WI38 (cell line): ENCODE data around the gene AMMECR1.
A peak's percentile ranks its signal among the peaks of the same experiment; 100 is the strongest.

Experiments used
- H3K4me3 ChIP-seq: 2 replicates; pipeline ENCODE4 v1.5.1; 2011; ENCODE audit warnings: low read depth, mild to moderate bottlenecking, control low read depth, low read length
- CTCF ChIP-seq: IDR thresholded peaks from 2 replicates; pipeline ENCODE4 v1.5.1; 2012; ENCODE audit warnings: low read depth, mild to moderate bottlenecking, control low read depth, low read length

Gene AMMECR1

DNA sequence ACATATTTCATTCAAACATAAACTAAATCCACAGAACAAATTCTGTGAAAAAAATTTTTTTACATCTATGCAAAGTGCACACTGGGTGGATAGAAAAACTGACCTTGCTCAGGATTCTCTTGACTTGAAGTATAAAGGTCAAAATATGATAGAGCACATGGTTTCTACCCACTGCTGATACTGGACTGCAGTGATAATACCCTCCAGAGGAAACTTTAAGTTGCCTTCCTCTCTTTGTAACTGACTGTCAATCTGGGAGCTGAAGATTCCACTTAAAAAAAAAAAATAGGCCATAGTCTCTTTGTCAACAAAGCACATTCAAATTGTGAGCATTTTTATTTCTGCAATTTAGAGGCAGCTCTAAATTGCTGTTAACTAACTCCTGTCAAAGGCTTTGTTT lies 3.2 kb upstream of the AMMECR1 start:
- no peak for TF ChIP-seq CTCF
- no peak overlapping the region for H3K4me3 ChIP-seq

GRCh38 chrX:110320381-110320987 lies 2.6 kb upstream of the AMMECR1 start:
- no peak for TF ChIP-seq CTCF
- no peak overlapping the region for H3K4me3 ChIP-seq

DNA sequence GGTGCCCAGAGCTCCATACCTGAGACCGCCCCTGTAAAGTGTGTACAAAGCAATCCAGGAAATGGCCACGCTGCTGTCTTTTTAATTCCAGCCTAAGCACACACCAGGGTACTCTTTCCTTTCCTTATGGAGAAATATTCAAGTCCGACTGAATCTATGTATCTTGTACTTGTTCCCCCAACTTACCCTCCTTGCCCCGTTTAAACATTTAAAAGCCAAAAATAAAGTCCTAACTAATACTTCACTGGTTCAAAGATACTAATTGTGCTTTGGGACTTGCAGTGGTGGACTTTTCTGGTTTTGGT lies 731 bp upstream of the AMMECR1 start:
- peak overlapping the region; percentile 75 for H3K4me3 ChIP-seq
- no peak for TF ChIP-seq CTCF

DNA sequence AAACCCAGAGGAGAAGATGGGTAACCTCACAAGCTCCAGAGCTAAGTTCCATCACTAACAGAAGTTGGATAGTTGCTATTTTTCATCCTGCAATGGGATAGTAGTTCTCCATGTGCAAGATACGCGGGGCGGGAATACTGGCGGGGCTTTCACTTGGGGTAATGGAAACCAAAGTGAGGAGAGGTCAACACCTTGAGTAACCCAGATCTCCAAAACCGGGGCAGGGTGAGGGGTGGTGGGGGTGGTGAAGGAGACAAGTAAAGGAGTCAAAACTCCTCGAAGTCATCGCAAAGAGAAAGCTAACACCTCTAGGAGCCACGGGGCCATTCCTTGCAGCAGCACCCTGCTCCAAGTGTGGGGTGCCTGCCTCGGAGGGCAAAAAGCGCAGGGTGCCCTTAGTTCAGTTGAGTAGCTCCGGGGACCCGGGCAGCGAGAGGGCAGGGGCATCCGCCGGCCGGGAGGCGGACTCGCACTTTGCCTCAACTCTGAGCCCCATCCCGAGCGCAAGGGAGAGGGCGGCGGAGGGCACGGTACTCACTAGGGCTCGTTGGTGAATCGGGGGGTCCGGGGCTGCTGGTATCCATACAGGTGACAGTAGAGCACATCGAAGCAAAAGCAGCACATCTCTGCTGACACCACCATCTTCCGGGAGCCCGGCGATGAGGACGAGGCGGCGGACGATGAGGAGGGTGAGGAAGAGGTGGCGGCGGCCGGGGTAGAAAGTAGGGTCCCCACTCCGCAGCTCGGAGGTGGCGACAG lies 645 bp downstream of the AMMECR1 start:
- no peak for TF ChIP-seq CTCF

GRCh38 chrX:110316351-110317060 lies 1.4 kb downstream of the AMMECR1 start:
- peak overlapping the region; percentile 75 for H3K4me3 ChIP-seq
- TF ChIP-seq CTCF: no peak

More for the DNA sequence above, 645 bp downstream of the AMMECR1 start:
- H3K4me3 ChIP-seq: peak overlapping the region; percentile 75

DNA sequence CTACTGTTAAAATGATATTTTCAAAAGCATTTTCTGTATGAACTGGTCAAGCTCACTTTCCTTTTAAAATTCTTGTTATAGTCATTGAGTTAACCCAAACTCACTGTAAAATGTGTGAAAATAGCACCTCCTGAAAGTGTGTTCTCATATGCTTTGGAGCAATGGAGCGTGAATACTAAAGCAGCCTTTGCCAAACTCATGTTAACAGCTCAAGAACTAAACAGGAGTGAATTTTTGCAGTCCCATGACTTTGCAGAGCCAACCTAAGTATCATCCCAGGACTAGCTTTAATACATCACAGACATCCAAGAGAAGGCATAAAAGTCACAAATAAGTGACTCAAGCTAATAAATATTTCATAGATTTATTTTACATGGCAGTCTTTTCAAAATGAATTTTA lies 2.3 kb downstream of the AMMECR1 start:
- no peak for TF ChIP-seq CTCF
- H3K4me3 ChIP-seq: peak overlapping the region; percentile 75

DNA sequence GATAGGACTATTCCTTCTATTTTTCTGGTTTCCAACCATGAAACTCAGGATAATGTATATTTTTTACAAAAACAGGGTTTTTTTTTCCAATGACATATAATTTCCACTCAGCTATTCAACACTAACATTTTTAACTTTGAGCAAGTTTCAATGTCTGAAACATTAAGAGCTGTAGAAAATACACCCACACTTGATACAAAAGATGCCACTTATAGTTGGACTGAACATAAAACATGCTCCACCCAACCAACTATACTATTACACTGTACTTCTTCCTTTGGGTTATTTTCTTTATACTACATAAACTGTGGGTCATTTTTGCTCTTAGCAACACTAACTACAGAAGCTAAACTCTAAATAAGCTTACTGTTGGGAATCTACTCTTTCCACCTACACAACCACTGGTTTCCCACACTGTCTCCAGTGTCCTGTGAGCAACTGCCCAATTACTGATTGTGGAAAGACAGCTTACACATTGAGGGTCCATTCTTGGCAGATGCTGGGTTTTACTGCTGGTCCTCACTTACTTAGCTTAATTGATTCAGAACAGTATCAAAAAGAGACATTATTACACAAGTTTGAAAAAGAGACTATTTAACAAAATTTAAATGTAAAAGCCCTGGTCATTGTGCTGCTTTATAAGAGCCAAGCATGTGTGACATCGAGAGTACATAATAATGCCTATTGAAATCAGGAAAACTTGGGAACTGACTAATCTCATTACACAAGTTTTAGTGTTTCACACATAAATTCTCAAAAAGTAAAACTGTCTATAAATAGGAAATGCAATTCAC lies 6.3 kb downstream of the AMMECR1 start:
- TF ChIP-seq CTCF: no peak

More for the DNA sequence above, 6.3 kb downstream of the AMMECR1 start:
- no peak overlapping the region for H3K4me3 ChIP-seq
